ENCODE measurements around the gene RASAL1. TPM values are rescaled to one million over a fixed set of nuclear protein-coding genes. Genes with fewer than 3 reads are reported as not detected.

Gene RASAL1
- total RNA-seq, 1 donor from 2014 or later: 0.26 TPM

DNA sequence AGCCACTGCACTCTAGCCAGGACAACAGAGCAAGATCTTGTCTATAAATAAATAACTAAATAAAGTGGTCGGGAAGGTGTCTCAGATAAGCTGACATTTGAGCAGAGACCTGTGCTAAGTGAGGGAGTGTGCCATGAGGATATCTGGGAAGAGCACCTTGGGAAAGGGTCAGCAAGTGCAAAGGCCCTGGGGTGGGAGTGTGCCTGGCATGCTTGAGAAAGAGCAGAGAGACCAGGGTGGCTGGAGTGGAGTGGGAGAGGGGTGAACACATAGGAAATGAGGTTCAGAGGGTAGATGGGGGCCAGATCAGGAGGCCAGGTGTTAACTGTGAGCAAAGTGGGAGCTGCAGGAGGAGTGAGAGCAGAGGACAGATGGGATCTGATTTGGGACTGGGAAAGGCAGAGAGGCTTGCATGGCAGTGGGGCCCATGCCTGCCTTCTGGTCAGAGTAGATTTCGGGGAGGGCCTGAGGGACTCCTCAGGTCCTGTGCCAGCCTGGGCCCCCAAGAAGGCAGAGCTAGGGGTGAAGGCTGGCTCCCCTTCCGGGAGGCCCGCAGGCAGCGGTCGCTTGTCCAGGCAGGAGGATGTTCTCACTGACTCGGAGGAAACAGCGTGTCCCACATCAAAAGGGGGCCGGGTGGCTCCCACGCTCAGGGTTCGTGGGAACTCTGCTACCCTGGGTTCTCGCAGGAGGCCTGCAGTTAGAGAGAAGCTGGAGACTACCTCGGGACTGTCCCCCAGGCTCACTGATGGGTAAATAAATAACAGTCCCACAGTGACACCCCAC is 46.4 kb downstream of the RASAL1 start:
- FAIRE-seq (no peak), DNase-seq (ENCODE audit: low read depth) (no peak)
- Histone ChIP-seq H3K36me3 (ENCODE audit: control insufficient read depth, insufficient read depth, low read length) (no peaks in the 10 kb centered on the region), H3K27me3 (ENCODE audit: control insufficient read depth, insufficient read depth, low read length) (peaks cover 6% of the 10 kb centered on the region), H3K4me3 (ENCODE audit: low read depth, low read length) (no peak overlapping the region)
- TF ChIP-seq, protein P1, sequence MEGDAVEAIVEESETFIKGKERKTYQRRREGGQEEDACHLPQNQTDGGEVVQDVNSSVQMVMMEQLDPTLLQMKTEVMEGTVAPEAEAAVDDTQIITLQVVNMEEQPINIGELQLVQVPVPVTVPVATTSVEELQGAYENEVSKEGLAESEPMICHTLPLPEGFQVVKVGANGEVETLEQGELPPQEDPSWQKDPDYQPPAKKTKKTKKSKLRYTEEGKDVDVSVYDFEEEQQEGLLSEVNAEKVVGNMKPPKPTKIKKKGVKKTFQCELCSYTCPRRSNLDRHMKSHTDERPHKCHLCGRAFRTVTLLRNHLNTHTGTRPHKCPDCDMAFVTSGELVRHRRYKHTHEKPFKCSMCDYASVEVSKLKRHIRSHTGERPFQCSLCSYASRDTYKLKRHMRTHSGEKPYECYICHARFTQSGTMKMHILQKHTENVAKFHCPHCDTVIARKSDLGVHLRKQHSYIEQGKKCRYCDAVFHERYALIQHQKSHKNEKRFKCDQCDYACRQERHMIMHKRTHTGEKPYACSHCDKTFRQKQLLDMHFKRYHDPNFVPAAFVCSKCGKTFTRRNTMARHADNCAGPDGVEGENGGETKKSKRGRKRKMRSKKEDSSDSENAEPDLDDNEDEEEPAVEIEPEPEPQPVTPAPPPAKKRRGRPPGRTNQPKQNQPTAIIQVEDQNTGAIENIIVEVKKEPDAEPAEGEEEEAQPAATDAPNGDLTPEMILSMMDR (IDR thresholded peaks at IDR 0.05; ENCODE audit: insufficient read depth, low read length, severe bottlenecking): no peak

DNA sequence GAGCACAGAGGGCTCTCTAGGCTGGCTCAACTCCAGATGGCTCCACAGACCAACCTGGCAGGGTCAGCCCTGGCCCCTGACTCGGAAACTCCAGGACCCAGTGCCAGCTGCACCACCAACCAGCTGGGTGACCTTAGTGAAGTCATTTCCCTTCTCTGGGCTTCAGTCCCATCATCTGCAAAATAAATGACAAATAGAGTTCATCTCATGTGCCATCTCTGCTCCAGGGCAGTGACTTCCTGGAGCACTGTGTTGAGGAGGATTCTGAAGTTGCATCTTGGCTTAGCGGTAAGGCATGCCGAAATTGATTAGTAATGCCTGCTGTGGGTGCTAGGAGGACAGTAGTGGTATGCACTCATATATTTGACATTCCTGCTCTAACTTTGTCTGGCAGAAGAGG is 47.5 kb downstream of the RASAL1 start:
- DNase-seq (ENCODE audit: low read depth) (no peak), FAIRE-seq (no peak)
- TF ChIP-seq, protein P1 (IDR thresholded peaks at IDR 0.05; ENCODE audit: insufficient read depth, low read length, severe bottlenecking): no peak
- Histone ChIP-seq H3K36me3 (ENCODE audit: control insufficient read depth, insufficient read depth, low read length) (no peaks in the 10 kb centered on the region), H3K4me3 (ENCODE audit: low read depth, low read length) (no peak overlapping the region), H3K27me3 (ENCODE audit: control insufficient read depth, insufficient read depth, low read length) (peaks cover 6% of the 10 kb centered on the region)

DNA sequence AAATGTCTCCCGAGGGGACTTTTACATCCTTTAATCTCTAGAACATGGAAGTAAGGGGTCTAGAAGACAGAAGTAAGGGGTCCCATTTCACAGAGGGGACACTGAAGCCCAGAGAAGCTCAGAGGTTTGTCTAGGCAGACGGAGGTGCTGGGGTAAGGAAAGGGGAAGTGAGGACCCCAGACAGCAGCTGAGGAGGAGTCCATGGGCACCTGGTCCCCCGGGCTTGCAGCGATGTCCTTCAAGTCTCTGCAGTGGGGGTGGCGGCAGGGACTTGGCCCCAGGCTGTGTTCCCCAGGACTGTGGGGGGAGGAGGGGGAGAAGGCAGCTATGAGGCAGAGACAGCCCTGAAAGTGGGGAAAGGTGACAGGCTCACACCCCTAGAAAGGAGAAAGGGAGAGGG is 48.4 kb downstream of the RASAL1 start:
- TF ChIP-seq, protein P1 (IDR thresholded peaks at IDR 0.05; ENCODE audit: insufficient read depth, low read length, severe bottlenecking): no peak
- FAIRE-seq (no peak), DNase-seq (ENCODE audit: low read depth) (no peak)
- H3K27me3 ChIP-seq (ENCODE audit: control insufficient read depth, insufficient read depth, low read length): peaks cover 8% of the 10 kb centered on the region
- H3K36me3 ChIP-seq (ENCODE audit: control insufficient read depth, insufficient read depth, low read length): no peaks in the 10 kb centered on the region
- H3K4me3 ChIP-seq (ENCODE audit: low read depth, low read length): no peak overlapping the region

DNA sequence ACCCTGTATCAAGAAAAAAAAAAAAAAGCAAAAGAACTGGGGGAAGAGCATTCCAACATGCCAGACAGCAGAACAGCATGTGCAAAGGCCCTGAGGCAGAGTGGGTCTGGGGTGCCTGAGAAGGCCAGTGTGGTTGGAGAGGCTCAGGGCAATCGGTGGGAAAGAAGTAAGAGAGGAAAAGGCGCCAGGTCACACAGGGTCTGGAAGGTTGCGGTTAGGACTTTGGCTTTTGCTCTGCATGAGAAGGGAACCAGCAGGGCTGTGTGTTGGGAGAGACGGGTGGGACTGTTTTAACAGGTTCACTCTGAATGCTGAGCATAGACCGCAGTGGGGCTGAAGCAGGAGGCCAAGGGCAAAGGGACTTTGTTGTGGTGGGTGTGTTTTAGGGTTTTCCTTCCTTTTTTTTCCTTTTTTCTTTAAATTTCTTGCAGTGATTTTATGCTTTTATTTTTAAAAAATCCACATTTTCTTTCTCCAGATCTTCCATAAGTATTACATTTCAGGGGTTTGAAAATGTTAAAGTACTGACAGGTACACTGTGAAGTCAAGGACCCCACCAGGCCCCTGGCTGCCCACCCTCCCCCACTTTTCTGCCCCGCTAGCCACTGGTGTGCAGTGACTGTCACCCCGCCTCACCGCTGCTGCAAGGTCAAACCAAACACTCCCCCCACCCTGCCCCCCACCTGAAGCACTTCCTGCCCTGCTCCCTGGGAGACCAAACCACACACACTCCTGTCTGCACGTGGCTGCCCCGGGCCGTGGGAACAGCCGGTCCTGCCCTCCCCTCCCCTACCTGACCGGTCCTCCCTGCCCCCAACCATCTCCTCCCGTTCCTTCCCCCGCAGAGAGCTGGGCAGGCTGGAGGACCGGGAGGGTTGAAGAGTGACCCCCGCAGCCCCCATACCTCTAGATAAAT is 49.1 kb downstream of the RASAL1 start:
- DNase-seq (ENCODE audit: low read depth) (no peak), FAIRE-seq (no peak)
- Histone ChIP-seq H3K27me3 (ENCODE audit: control insufficient read depth, insufficient read depth, low read length) (peaks cover 2% of the 10 kb centered on the region), H3K4me3 (ENCODE audit: low read depth, low read length) (no peak overlapping the region), H3K36me3 (ENCODE audit: control insufficient read depth, insufficient read depth, low read length) (no peaks in the 10 kb centered on the region)
- TF ChIP-seq, protein P1 (IDR thresholded peaks at IDR 0.05; ENCODE audit: insufficient read depth, low read length, severe bottlenecking): no peak

DNA sequence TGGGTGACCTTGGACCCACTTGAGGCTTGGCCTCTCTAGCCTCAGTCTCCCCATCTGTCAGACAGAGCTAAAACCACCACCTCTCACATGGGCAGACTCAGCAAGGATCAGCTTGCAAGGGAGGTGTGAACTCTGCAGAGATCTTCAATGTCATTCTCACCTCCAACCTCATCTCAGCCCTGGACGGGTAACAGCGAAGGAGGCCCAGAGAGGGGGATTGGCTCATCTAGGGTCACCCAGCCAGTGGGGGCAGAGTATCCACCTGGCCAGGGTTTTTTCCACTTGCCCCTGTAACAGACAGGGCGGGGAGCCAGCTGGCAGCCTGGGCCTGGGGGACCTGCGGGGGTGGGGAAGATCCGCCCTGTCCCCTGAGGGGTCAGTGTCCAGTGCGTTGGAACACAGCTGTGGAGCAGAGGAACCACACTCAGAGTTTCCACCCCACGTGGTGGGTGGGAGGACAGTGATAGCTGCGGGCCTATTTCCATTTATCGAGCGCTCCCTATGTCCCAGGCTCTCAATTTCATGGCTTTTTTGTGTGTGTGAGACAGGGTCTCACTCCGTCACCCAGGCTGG is 51.6 kb downstream of the RASAL1 start:
- Histone ChIP-seq H3K36me3 (ENCODE audit: control insufficient read depth, insufficient read depth, low read length) (no peaks in the 10 kb centered on the region), H3K27me3 (ENCODE audit: control insufficient read depth, insufficient read depth, low read length) (peaks cover 3% of the 10 kb centered on the region), H3K4me3 (ENCODE audit: low read depth, low read length) (no peak overlapping the region)
- FAIRE-seq (no peak), DNase-seq (ENCODE audit: low read depth) (no peak)
- TF ChIP-seq, protein P1 (IDR thresholded peaks at IDR 0.05; ENCODE audit: insufficient read depth, low read length, severe bottlenecking): no peak

Data from bronchial epithelial cell (primary cell).